NT2/D1 (cell line): ENCODE measurements around the gene ITPR2.

ENCODE experiments used
- DNase-seq: peaks from one replicate; pipeline ENCODE4 v3.0.0-alpha.2; 2011; ENCODE audit warnings: low read depth, low spot score
- H3K27me3 ChIP-seq: 2 replicates; pipeline ENCODE4 v1.6.0; 2011; ENCODE audit warnings: mild to moderate bottlenecking; ENCODE audit not compliant: insufficient read length, insufficient read depth
- H3K36me3 ChIP-seq: 2 replicates; pipeline ENCODE4 v1.6.1; 2011; ENCODE audit warnings: mild to moderate bottlenecking, low read length, mixed read lengths; ENCODE audit not compliant: insufficient read depth, insufficient read length
- H3K4me1 ChIP-seq: 2 replicates; pipeline ENCODE4 v1.5.1; 2011; ENCODE audit not compliant: insufficient read depth, insufficient read length
- H3K4me3 ChIP-seq: 2 replicates; pipeline ENCODE4 v1.5.1; 2011; ENCODE audit warnings: low read depth; ENCODE audit not compliant: insufficient read length
- H3K9ac ChIP-seq: 2 replicates; pipeline ENCODE4 v1.6.0; 2011; ENCODE audit warnings: low read depth; ENCODE audit not compliant: insufficient read length
- H3K9me3 ChIP-seq: 2 replicates; pipeline ENCODE4 v1.5.1; 2011; ENCODE audit warnings: mild to moderate bottlenecking, low read length; ENCODE audit not compliant: insufficient read depth
- SUZ12 ChIP-seq: IDR thresholded peaks from 2 replicates; pipeline ENCODE4 v1.6.1; 2011; ENCODE audit not compliant: insufficient read length, insufficient read depth; ENCODE audit errors: extremely low read depth
- YY1 ChIP-seq: IDR thresholded peaks from 2 replicates; pipeline ENCODE4 v1.6.1; 2011; ENCODE audit not compliant: insufficient read length, insufficient read depth
- ZNF274 ChIP-seq: IDR thresholded peaks from 2 replicates; pipeline ENCODE4 v1.6.1; 2011; ENCODE audit warnings: mild to moderate bottlenecking, low read depth, low read length

The ITPR2 gene

GRCh38 chr12:26750531-26751175 is 82.3 kb downstream of the ITPR2 start:
- Histone ChIP-seq H3K9ac (no peak overlapping the region), H3K4me1 (no peaks in the 10 kb centered on the region), H3K27me3 (no peaks in the 10 kb centered on the region), H3K9me3 (peaks cover 17% of the 10 kb centered on the region), H3K4me3 (no peak overlapping the region), H3K36me3 (no peaks in the 10 kb centered on the region)
- TF ChIP-seq SUZ12, result no peak
- DNase-seq, result no peak

- no peak overlapping the region for H3K4me3 ChIP-seq
- no peak overlapping the region for H3K9ac ChIP-seq
- peaks cover 8% of the 10 kb centered on the region for H3K9me3 ChIP-seq
- DNase-seq, result no peak
- H3K36me3 ChIP-seq, result no peaks in the 10 kb centered on the region
- H3K27me3 ChIP-seq, result no peaks in the 10 kb centered on the region
- H3K4me1 ChIP-seq, result no peaks in the 10 kb centered on the region
- no peak for TF ChIP-seq SUZ12
- no peak for TF ChIP-seq YY1
- TF ChIP-seq ZNF274, result no peak
Observed at GRCh38 chr12:26749781-26750180, 83.2 kb downstream of the ITPR2 start.

- no peak overlapping the region for H3K4me3 ChIP-seq
- no peak for DNase-seq
- H3K4me1 ChIP-seq, result no peaks in the 10 kb centered on the region
- H3K36me3 ChIP-seq, result no peaks in the 10 kb centered on the region
- no peaks in the 10 kb centered on the region for H3K27me3 ChIP-seq
- no peak overlapping the region for H3K9ac ChIP-seq
- no peaks in the 10 kb centered on the region for H3K9me3 ChIP-seq
- TF ChIP-seq SUZ12, result no peak
- TF ChIP-seq ZNF274, result no peak
- TF ChIP-seq YY1, result no peak
Observed at GRCh38 chr12:26748741-26749431, 84.1 kb downstream of the ITPR2 start.

GRCh38 chr12:26748412-26748740 is 84.6 kb downstream of the ITPR2 start:
- H3K9ac ChIP-seq, result no peak overlapping the region

GRCh38 chr12:26746121-26746714 is 86.8 kb downstream of the ITPR2 start:
- no peaks in the 10 kb centered on the region for H3K4me1 ChIP-seq
- TF ChIP-seq SUZ12 (no peak), YY1 (no peak), ZNF274 (no peak)
- DNase-seq, result no peak
- H3K4me3 ChIP-seq, result no peak overlapping the region
- H3K9ac ChIP-seq, result no peak overlapping the region
- no peaks in the 10 kb centered on the region for H3K36me3 ChIP-seq
- no peaks in the 10 kb centered on the region for H3K9me3 ChIP-seq
- H3K27me3 ChIP-seq, result no peaks in the 10 kb centered on the region

More at GRCh38 chr12:26748412-26748740, 84.6 kb downstream of the ITPR2 start:
- Histone ChIP-seq H3K9me3 (no peaks in the 10 kb centered on the region), H3K36me3 (no peaks in the 10 kb centered on the region), H3K27me3 (no peaks in the 10 kb centered on the region), H3K4me3 (no peak overlapping the region), H3K4me1 (no peaks in the 10 kb centered on the region)
- TF ChIP-seq ZNF274, result no peak
- TF ChIP-seq SUZ12, result no peak
- TF ChIP-seq YY1, result no peak
- DNase-seq, result no peak

- TF ChIP-seq SUZ12, result no peak
- no peak for TF ChIP-seq YY1
- TF ChIP-seq ZNF274, result no peak
- H3K9ac ChIP-seq, result no peak overlapping the region
- H3K27me3 ChIP-seq, result no peaks in the 10 kb centered on the region
- H3K4me3 ChIP-seq, result no peak overlapping the region
- H3K4me1 ChIP-seq, result no peaks in the 10 kb centered on the region
- no peak for DNase-seq
- H3K9me3 ChIP-seq, result no peaks in the 10 kb centered on the region
- no peaks in the 10 kb centered on the region for H3K36me3 ChIP-seq
Observed at GRCh38 chr12:26744697-26745440, 88.1 kb downstream of the ITPR2 start.

- Histone ChIP-seq H3K9me3 (peaks cover 4% of the 10 kb centered on the region; the same call in 1 of the 2 replicates), H3K27me3 (no peaks in the 10 kb centered on the region), H3K4me3 (no peak overlapping the region), H3K4me1 (no peaks in the 10 kb centered on the region), H3K9ac (no peak overlapping the region), H3K36me3 (no peaks in the 10 kb centered on the region)
- TF ChIP-seq ZNF274 (no peak), YY1 (no peak), SUZ12 (no peak)
- DNase-seq, result no peak
Observed at GRCh38 chr12:26744042-26744626, 88.9 kb downstream of the ITPR2 start.
